SJSA1 (cell line): ENCODE results near the gene E2F4. TPM values are rescaled to one million over a fixed set of nuclear protein-coding genes. Genes with fewer than 3 reads are reported as not detected.

ENCODE experiments used
- total RNA-seq: library from RNA; depleted of rRNA; stranded (reverse); fragments of >200 nt; shearing (Covaris generic); gene quantifications from 2 replicates; pipeline ENCODE4 v1.2.3, GENCODE V29; 2014; rRNA removed

Gene E2F4
- total RNA-seq, 1 experiment from 2014 or later = 93.8 TPM

Other genes with a start within 250 kb of the E2F4 start
- not detected in 2 replicates for gene CES3, start 230.9 kb upstream of the E2F4 start, total RNA-seq
- gene CES4A, start 203.6 kb upstream of the E2F4 start, total RNA-seq = not detected in 2 replicates
- gene CBFB, start 163.0 kb upstream of the E2F4 start, total RNA-seq = 170 and 181 TPM in 2 replicates
- 18.7 and 28.8 TPM in 2 replicates for gene PHAF1, start 82.2 kb upstream of the E2F4 start, total RNA-seq
- 34.5 and 36.1 TPM in 2 replicates for gene B3GNT9, start 41.2 kb upstream of the E2F4 start, total RNA-seq
- 25.5 and 46.7 TPM in 2 replicates for gene TRADD, start 32.2 kb upstream of the E2F4 start, total RNA-seq
- 11.7 and 24.2 TPM in 2 replicates for gene FBXL8, start 32.2 kb upstream of the E2F4 start, total RNA-seq
- 3.9 and 12.8 TPM in 2 replicates for gene HSF4, start 27.4 kb upstream of the E2F4 start, total RNA-seq
- gene NOL3, start 21.6 kb upstream of the E2F4 start, total RNA-seq = 24.1 and 29.7 TPM in 2 replicates
- gene MATCAP1, start 8.2 kb upstream of the E2F4 start, total RNA-seq = 8.1 and 11.3 TPM in 2 replicates
- gene EXOC3L1, start 2.0 kb upstream of the E2F4 start, total RNA-seq = not detected in 2 replicates
- 0.72 and 1.1 TPM in 2 replicates for gene ELMO3, start 7.0 kb downstream of the E2F4 start, total RNA-seq
- gene TMEM208, start 35.0 kb downstream of the E2F4 start, total RNA-seq = 38.7 and 38.9 TPM in 2 replicates
- gene FHOD1, start 55.3 kb downstream of the E2F4 start, total RNA-seq = 15.8 and 18.5 TPM in 2 replicates
- gene SLC9A5, start 56.8 kb downstream of the E2F4 start, total RNA-seq = 1.2 and 1.6 TPM in 2 replicates
- 5.0 and 15.1 TPM in 2 replicates for gene PLEKHG4, start 87.4 kb downstream of the E2F4 start, total RNA-seq
- 0.03 TPM in 1 of 2 replicates, not detected in the other for gene KCTD19, start 134.6 kb downstream of the E2F4 start, total RNA-seq
- gene LRRC36, start 134.7 kb downstream of the E2F4 start, total RNA-seq = not detected in 2 replicates
- not detected in 2 replicates for gene TPPP3, start 201.3 kb downstream of the E2F4 start, total RNA-seq
- gene ZDHHC1, start 224.3 kb downstream of the E2F4 start, total RNA-seq = 1.0 and 4.4 TPM in 2 replicates
- not detected in 2 replicates for gene HSD11B2, start 239.0 kb downstream of the E2F4 start, total RNA-seq